ENCODE measurements around the gene PTGIR.

PTGIR gene

GRCh38 chr19:46624958-46625661 is at the start of gene PTGIR:
PTGIR (minus strand) TSS chr19:46625089; CDS start chr19:46624225, 864 bp downstream.
- peak within 1 kb of the TSS; percentile 91 to 98 for H3K4me3 Mint-ChIP-seq
- no peaks in the 10 kb centered on the region for H3K27me3 Mint-ChIP-seq
- ATAC-seq (replicated peaks), result peak; percentile 54 to 62
- peaks cover 55 to 83% of the 10 kb centered on the region in 2 donors for H3K4me1 Mint-ChIP-seq
- no peak for DNase-seq
- peak within 1 kb of the TSS; percentile 97 for H3K27ac Mint-ChIP-seq
- H3K36me3 Mint-ChIP-seq, result peaks cover 47 to 51% of the 10 kb centered on the region in 2 donors
- peaks cover 0 to 2% of the 10 kb centered on the region in 2 donors for H3K9me3 Mint-ChIP-seq

- peak overlapping the region; percentile 39 for H3K27ac Mint-ChIP-seq
- H3K4me3 Mint-ChIP-seq, result no peak overlapping the region
- H3K9me3 Mint-ChIP-seq, result no peaks in the 10 kb centered on the region
- DNase-seq (no peak), ATAC-seq (replicated peaks) (no peak)
- peaks cover 0 to 10% of the 10 kb centered on the region in 2 donors for H3K4me1 Mint-ChIP-seq
- H3K36me3 Mint-ChIP-seq, result peaks cover 30 to 40% of the 10 kb centered on the region in 2 donors
- H3K27me3 Mint-ChIP-seq, result no peaks in the 10 kb centered on the region
Measured at GRCh38 chr19:46670813-46671212, 45.9 kb upstream of the PTGIR start.

GRCh38 chr19:46668662-46669061 is 43.8 kb upstream of the PTGIR start:
- peaks cover 17 to 23% of the 10 kb centered on the region in 2 donors for H3K36me3 Mint-ChIP-seq
- H3K9me3 Mint-ChIP-seq, result no peaks in the 10 kb centered on the region
- H3K27ac Mint-ChIP-seq, result no peak overlapping the region
- no peak for DNase-seq
- no peak overlapping the region for H3K4me3 Mint-ChIP-seq
- ATAC-seq (replicated peaks), result no peak
- peaks cover under 1% of the 10 kb centered on the region in 2 donors for H3K27me3 Mint-ChIP-seq
- H3K4me1 Mint-ChIP-seq, result peaks cover 0 to 6% of the 10 kb centered on the region in 2 donors

GRCh38 chr19:46665072-46665471 is 40.2 kb upstream of the PTGIR start:
- H3K27ac Mint-ChIP-seq, result no peak overlapping the region
- DNase-seq (no peak), ATAC-seq (replicated peaks) (no peak)
- peaks cover 0 to 1% of the 10 kb centered on the region in 2 donors for H3K36me3 Mint-ChIP-seq
- peaks cover 11% of the 10 kb centered on the region in 2 donors for H3K27me3 Mint-ChIP-seq
- H3K9me3 Mint-ChIP-seq, result no peaks in the 10 kb centered on the region
- H3K4me3 Mint-ChIP-seq, result no peak overlapping the region
- H3K4me1 Mint-ChIP-seq, result peaks cover 5 to 12% of the 10 kb centered on the region in 2 donors

- DNase-seq, result peak; percentile 68
- peak overlapping the region; percentile 65 for H3K27ac Mint-ChIP-seq
- H3K27me3 Mint-ChIP-seq, result peaks cover 25 to 30% of the 10 kb centered on the region in 2 donors
- ATAC-seq (replicated peaks), result peak; percentile 53 to 62
- H3K4me3 Mint-ChIP-seq, result peak overlapping the region; percentile 73 to 80
- H3K9me3 Mint-ChIP-seq, result no peaks in the 10 kb centered on the region
- H3K4me1 Mint-ChIP-seq, result peaks cover 16 to 22% of the 10 kb centered on the region in 2 donors
- H3K36me3 Mint-ChIP-seq, result peaks cover 2 to 8% of the 10 kb centered on the region in 2 donors
Measured at GRCh38 chr19:46661735-46662592, 37.1 kb upstream of the PTGIR start.

- Mint-ChIP-seq H3K4me1 (peaks cover 19 to 25% of the 10 kb centered on the region in 2 donors), H3K9me3 (no peaks in the 10 kb centered on the region), H3K4me3 (peak within 1 kb of the TSS; percentile 80 to 87), H3K27ac (peak within 1 kb of the TSS; percentile 65), H3K36me3 (peaks cover 4 to 12% of the 10 kb centered on the region in 2 donors), H3K27me3 (peaks cover 25 to 33% of the 10 kb centered on the region in 2 donors)
- ATAC-seq (replicated peaks) (peak; percentile 92 to 93), DNase-seq (peak; percentile 100)
Measured at GRCh38 chr19:46661020-46661731, 36.3 kb upstream of the PTGIR start, which contains the start of gene DACT3. DACT3 (minus strand) TSS chr19:46661182; CDS start chr19:46661064, 118 bp downstream.

- DNase-seq, result no peak
- Mint-ChIP-seq H3K4me3 (peak overlapping the region; percentile 80 to 87), H3K4me1 (peaks cover 19 to 25% of the 10 kb centered on the region in 2 donors), H3K27me3 (peaks cover 25 to 33% of the 10 kb centered on the region in 2 donors), H3K27ac (peak overlapping the region; percentile 20), H3K36me3 (peaks cover 4 to 12% of the 10 kb centered on the region in 2 donors), H3K9me3 (no peaks in the 10 kb centered on the region)
- peak; percentile 1 to 10 for ATAC-seq (replicated peaks)
Measured at GRCh38 chr19:46660551-46661019, 35.7 kb upstream of the PTGIR start.

GRCh38 chr19:46660008-46660517 is 35.2 kb upstream of the PTGIR start:
- H3K27ac Mint-ChIP-seq, result peak overlapping the region; percentile 20
- ATAC-seq (replicated peaks) (no peak), DNase-seq (no peak)
- H3K9me3 Mint-ChIP-seq, result no peaks in the 10 kb centered on the region
- H3K27me3 Mint-ChIP-seq, result peaks cover 28 to 36% of the 10 kb centered on the region in 2 donors
- peak overlapping the region; percentile 80 to 87 for H3K4me3 Mint-ChIP-seq
- peaks cover 4 to 14% of the 10 kb centered on the region in 2 donors for H3K36me3 Mint-ChIP-seq
- H3K4me1 Mint-ChIP-seq, result peaks cover 21 to 27% of the 10 kb centered on the region in 2 donors

- H3K27ac Mint-ChIP-seq, result peak overlapping the region; percentile 20
- peaks cover 4 to 17% of the 10 kb centered on the region in 2 donors for H3K36me3 Mint-ChIP-seq
- H3K4me1 Mint-ChIP-seq, result peaks cover 22 to 31% of the 10 kb centered on the region in 2 donors
- H3K4me3 Mint-ChIP-seq, result peak overlapping the region; percentile 80 to 87
- peaks cover 31 to 40% of the 10 kb centered on the region in 2 donors for H3K27me3 Mint-ChIP-seq
- no peaks in the 10 kb centered on the region for H3K9me3 Mint-ChIP-seq
- ATAC-seq (replicated peaks) (no peak), DNase-seq (no peak)
Measured at GRCh38 chr19:46659151-46660007, 34.5 kb upstream of the PTGIR start.

GRCh38 chr19:46656541-46656940 is 31.7 kb upstream of the PTGIR start:
- H3K9me3 Mint-ChIP-seq, result no peaks in the 10 kb centered on the region
- no peak overlapping the region for H3K4me3 Mint-ChIP-seq
- peaks cover 18 to 25% of the 10 kb centered on the region in 2 donors for H3K4me1 Mint-ChIP-seq
- H3K27me3 Mint-ChIP-seq, result peaks cover 32 to 53% of the 10 kb centered on the region in 2 donors
- DNase-seq, result no peak
- ATAC-seq (replicated peaks), result no peak
- H3K27ac Mint-ChIP-seq, result no peak overlapping the region
- H3K36me3 Mint-ChIP-seq, result peaks cover 11 to 28% of the 10 kb centered on the region in 2 donors

- no peaks in the 10 kb centered on the region for H3K9me3 Mint-ChIP-seq
- DNase-seq (no peak), ATAC-seq (replicated peaks) (no peak)
- H3K36me3 Mint-ChIP-seq, result peaks cover 15 to 38% of the 10 kb centered on the region in 2 donors
- no peak overlapping the region for H3K4me3 Mint-ChIP-seq
- no peak overlapping the region for H3K27ac Mint-ChIP-seq
- peaks cover 44 to 67% of the 10 kb centered on the region in 2 donors for H3K27me3 Mint-ChIP-seq
- peaks cover 15 to 32% of the 10 kb centered on the region in 2 donors for H3K4me1 Mint-ChIP-seq
Measured at GRCh38 chr19:46654621-46655152, 29.8 kb upstream of the PTGIR start.

GRCh38 chr19:46650445-46650844 is 25.6 kb upstream of the PTGIR start:
- no peak for DNase-seq

More at GRCh38 chr19:46650445-46650844, 25.6 kb upstream of the PTGIR start:
- Mint-ChIP-seq H3K36me3 (peaks cover 19 to 41% of the 10 kb centered on the region in 2 donors), H3K27me3 (peaks cover 46 to 76% of the 10 kb centered on the region in 2 donors), H3K4me1 (peaks cover 8 to 26% of the 10 kb centered on the region in 2 donors), H3K9me3 (peaks cover 5 to 7% of the 10 kb centered on the region in 2 donors), H3K4me3 (no peak overlapping the region), H3K27ac (no peak overlapping the region)
- ATAC-seq (replicated peaks), result no peak
